Limb (tissue), 2 donors: Measurements from ENCODE around the gene PLP2.
"Not testable (repeated sequence)": the region's sequence is repeated elsewhere in the genome, so short reads cannot be mapped to it uniquely, and the experiment has no call there.

Experiments used
- DNase-seq, 2 donors: peaks; one replicate each; pipeline ENCODE4 v3.0.0-alpha.2; 2016; ENCODE audit errors: extremely low spot score in 2 of 2

The PLP2 gene, protein sequence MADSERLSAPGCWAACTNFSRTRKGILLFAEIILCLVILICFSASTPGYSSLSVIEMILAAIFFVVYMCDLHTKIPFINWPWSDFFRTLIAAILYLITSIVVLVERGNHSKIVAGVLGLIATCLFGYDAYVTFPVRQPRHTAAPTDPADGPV

GRCh38 chrX:49171752-49172279 is at the start of gene PLP2:
Gene PLP2, plus strand, starts transcription at chrX:49171898. Its CDS starts 103 bp downstream, at chrX:49172001.
- peak in 1 of 2 donors; percentile 49 for DNase-seq

DNA sequence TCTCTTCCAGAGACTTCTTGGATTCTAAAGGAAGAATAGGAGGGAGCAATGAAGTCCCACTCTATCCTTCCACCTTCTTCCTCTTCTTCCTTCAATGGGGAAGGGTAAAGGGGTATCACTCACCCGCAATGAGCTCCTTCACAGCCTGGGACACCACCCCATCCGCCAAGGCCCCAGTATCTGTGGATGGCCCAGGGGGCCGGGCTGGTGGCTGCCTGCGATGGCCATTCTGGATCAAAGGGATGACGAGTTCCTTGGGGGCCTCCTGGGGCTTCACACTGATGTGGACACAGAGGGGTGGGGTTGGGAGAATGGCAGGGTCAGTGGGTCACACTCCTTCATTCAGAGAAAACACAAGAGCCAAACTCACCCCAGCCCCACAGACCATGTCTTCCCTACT is 49.2 kb upstream of the PLP2 start:
- no peak for DNase-seq

DNA sequence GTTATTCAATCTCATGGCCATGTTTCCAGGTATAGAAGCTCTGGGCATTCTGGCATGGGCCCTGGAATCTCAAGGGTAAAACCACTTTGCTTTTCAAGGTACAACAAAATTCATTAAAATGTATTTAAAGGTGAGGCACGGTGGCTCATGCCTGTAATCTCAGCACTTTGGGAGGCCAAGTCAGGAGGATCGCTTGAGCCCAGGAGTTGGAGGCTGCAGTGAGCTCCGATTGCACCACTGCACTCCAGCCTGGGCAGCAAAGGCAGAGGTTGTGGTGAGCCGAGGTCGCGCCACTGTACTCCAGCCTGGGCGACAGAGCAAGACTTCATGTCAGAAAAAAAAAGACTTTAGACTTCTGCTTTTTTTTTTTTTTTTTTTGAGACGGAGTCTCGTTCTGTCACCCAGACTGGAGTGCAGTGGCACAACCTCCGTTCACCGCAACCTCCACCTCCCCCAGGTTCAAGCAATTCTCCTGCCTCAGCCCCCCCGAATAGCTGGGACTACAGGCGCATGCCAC is 43.9 kb upstream of the PLP2 start:
- DNase-seq = not testable (repeated sequence)

DNA sequence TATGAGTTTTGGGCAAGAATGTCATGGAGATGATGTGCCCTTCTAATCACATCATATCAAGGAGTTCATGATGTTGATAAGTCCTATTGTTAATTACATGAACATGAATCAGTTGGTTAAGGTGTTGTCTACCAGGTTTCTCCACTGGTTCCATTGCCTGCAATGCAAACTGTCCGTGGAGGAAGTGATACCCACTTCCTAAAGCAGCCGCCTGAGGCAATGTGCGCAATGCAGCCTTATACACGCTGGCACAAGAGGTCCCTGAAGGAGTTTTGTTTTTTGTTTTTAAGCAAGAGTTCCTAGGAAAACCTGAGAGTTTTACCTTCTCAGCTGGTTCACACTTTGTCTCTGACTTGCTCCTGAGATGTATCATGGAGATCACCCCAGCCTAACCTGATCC is 42.3 kb upstream of the PLP2 start:
- no peak for DNase-seq

- DNase-seq = not testable (repeated sequence)
These were observed 39.4 kb upstream of the PLP2 start for GRCh38 chrX:49132275-49132674.

GRCh38 chrX:49133759-49134158 is 37.9 kb upstream of the PLP2 start:
- DNase-seq = no peak

- no peak for DNase-seq
These were observed 34.2 kb upstream of the PLP2 start for GRCh38 chrX:49137492-49137891.

- DNase-seq = no peak
These were observed 32.0 kb upstream of the PLP2 start for GRCh38 chrX:49139713-49140112.

DNA sequence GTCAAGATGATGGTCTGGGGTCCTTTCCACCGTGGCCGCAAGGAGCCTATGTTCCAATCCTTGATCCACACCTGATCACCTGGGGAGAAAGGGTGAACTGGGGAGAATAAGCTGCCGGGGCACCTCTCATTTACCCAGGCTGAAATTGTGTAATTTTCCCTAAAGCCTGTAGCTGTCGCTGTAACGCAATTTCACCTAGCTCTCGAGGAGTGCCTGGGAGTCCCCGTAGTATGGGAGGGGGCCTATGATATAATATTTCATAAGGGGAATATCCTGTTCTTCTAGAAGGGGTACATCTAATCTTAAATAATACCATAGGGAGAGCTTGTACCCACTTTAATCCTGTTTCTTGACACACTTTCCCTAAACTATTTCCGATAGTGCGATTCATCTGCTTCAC is 29.4 kb upstream of the PLP2 start:
- not testable (repeated sequence) for DNase-seq

GRCh38 chrX:49143154-49143553 is 28.5 kb upstream of the PLP2 start:
- DNase-seq = not testable (repeated sequence)

- no peak for DNase-seq
These were observed 24.4 kb upstream of the PLP2 start for GRCh38 chrX:49147282-49147681.

GRCh38 chrX:49147936-49148335 is 23.8 kb upstream of the PLP2 start:
- DNase-seq = no peak

DNA sequence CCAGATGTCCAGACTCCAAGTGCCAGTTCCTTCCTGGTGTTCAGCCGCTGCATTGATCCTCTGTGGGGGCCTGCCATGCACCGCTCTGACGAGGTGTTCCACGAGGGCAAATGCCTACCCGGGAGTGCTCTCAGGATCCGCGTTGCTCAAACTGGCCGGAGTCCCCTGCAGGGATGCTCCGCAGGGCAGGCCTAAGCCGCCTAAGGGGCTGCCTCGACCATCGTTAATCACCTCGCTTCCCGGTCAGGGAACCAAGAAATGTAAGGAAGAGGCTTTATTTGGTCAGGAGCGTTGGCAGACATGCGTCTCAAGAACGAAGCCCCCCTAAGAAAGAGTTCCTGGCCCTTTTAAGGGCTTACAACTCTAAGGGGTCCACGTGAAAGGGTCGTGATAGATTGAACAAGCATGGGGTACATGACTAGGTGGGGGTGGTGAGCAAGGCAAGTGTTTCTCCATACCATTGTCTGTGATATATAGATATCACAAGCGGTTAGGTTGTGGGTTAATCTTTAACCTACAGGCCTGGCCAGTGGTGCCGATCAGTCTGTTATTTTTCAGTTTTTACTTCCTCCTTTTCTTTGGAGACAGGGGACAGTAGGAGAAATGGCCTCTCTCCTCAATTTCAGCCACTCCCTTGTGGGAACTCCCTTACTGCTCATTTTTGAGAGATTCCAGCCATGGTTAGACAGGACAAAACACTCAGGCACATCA is 23.2 kb upstream of the PLP2 start:
- not testable (repeated sequence) for DNase-seq

GRCh38 chrX:49149291-49149690 is 22.4 kb upstream of the PLP2 start:
- DNase-seq = not testable (repeated sequence)

DNA sequence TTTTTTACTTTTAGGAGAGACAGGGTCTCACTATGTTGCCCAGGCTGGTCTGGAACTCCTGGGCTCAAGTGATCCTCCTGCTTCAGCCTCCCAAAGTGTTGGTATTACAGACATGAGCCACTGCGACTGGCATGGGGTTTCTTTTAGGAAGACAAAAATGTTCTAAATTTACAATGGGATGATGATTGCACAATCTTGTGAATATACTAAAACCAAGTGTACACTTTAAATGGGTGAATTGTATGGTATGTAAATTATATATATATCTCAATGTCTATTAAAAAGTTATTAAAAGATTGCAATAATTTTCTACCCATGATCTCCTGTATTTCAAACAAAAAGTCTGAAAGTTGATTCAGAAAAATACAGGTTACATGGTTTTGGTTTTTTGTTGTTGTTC is 18.2 kb upstream of the PLP2 start:
- DNase-seq = no peak

GRCh38 chrX:49155243-49155899 is 16.3 kb upstream of the PLP2 start:
- peak; percentile 5 to 39 for DNase-seq

GRCh38 chrX:49155900-49156837 is 15.5 kb upstream of the PLP2 start:
- peak; percentile 75 to 90 for DNase-seq

GRCh38 chrX:49157194-49157593 is 14.5 kb upstream of the PLP2 start:
- no peak for DNase-seq

DNA sequence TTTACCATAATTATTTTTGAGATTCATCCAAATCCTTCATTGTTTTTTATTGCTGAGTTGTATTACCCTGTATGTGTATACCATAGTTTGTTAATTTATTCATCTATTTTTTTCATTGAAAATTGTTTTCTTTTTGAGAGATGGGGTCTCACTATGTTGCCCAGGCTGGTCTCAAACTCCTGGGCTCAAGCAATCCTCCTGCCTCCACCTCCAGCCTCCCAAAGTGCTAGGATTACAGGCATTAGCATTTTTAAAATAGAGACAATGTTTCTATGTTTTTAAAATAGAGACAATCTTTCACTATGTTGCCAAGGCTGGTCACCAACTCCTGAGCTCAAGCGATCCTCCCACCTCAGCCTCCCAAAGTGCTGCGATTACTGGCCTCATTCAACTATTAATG is 10.8 kb upstream of the PLP2 start:
- no peak for DNase-seq

DNA sequence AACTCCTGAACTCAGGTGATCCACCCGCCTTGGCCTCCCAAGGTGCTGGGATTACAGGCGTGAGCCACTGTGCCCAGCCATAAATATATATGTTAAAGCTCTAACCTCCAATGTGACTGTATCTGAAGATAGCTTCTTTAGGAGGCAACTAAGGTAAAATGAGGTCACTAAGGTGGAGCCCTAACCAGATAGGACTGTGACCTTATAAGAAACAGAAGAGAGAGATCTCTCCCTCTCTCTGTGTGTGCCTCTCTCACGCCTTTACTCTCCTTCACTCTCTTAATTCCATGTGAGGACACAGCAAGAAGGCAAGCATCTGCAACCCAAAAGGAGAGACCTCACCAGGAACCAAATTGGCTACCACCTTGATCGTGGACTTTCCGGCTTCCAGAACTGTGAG is 10.1 kb upstream of the PLP2 start:
- DNase-seq = no peak

- DNase-seq = no peak
These were observed 9.1 kb upstream of the PLP2 start, which contains the start of gene MAGIX for GRCh38 chrX:49162620-49163019. Gene MAGIX, plus strand, starts transcription at chrX:49162758. Its CDS starts 132 bp downstream, at chrX:49162890.
